ENCODE measurements around the gene EML3.

DNA sequence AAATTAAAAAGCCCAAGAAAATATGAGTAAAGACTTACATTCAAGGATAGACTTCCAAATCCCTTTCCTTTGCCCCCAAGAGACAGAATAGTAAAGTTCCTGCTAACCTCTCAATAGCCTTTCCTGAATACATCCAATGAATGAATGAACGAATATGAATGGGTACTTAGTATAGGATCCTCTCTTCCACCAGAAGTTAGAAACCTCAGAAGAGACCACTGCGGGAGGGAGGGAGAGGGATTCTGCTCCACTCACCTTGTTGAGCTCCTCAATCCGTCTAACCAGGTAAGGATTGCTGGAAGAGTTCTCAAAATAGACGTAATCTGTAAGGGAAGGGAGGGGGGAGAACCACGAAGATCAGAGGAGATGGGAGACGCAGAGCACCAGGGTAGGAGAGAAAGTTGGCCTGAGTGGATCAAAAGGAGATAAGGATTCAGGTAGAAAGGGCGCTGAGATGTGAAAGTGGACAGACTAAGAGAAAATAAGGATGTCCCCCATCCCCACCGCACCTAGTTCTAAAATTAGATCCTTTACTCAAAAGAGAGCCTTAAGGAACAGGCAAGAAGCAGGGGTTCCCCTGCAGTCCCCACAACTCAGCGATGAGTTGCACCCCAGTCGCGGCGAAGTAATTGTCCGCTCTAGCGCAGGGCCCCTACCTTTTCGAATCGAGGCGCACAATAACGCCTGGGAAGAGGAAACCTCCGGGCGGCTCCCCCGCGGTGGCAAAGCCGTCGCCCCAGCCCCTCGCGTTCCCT is 12.0 kb downstream of the EML3 start:
- TF ChIP-seq, protein P1, sequence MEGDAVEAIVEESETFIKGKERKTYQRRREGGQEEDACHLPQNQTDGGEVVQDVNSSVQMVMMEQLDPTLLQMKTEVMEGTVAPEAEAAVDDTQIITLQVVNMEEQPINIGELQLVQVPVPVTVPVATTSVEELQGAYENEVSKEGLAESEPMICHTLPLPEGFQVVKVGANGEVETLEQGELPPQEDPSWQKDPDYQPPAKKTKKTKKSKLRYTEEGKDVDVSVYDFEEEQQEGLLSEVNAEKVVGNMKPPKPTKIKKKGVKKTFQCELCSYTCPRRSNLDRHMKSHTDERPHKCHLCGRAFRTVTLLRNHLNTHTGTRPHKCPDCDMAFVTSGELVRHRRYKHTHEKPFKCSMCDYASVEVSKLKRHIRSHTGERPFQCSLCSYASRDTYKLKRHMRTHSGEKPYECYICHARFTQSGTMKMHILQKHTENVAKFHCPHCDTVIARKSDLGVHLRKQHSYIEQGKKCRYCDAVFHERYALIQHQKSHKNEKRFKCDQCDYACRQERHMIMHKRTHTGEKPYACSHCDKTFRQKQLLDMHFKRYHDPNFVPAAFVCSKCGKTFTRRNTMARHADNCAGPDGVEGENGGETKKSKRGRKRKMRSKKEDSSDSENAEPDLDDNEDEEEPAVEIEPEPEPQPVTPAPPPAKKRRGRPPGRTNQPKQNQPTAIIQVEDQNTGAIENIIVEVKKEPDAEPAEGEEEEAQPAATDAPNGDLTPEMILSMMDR (IDR thresholded peaks at IDR 0.05), result no peak
- TF ChIP-seq POLR2A (IDR thresholded peaks at IDR 0.05), result no peak
